Activated T-cell treated with anti-CD3 and anti-CD28 coated beads for 4 hours (primary cell): ENCODE data around the gene LTBP1.

ENCODE experiments used
- DNase-seq: peaks from one replicate; pipeline ENCODE4 v3.0.0-alpha.2; 2020

LTBP1 gene

GRCh38 chr2:33443274-33443829, 496.6 kb downstream of the LTBP1 start:
- DNase-seq = no peak

DNA sequence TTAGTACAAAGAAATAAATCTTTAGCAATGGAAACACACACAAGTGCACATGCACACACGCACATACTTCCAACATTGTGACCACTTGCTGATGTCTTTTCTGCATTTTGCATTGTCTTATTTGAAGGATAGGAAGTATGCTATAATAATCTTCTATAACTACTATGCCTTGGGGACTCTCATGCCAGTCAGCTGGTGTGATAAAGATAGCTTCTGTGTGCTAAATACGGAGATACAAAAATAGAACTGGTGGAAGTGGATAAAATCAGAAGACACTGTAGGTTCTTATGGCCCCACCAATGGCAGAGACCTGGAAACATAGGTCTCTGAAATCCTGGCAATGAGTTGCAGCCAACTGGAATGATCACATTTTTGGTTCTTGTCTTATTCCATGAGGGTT, 498.2 kb downstream of the LTBP1 start:
- DNase-seq = no peak

DNA sequence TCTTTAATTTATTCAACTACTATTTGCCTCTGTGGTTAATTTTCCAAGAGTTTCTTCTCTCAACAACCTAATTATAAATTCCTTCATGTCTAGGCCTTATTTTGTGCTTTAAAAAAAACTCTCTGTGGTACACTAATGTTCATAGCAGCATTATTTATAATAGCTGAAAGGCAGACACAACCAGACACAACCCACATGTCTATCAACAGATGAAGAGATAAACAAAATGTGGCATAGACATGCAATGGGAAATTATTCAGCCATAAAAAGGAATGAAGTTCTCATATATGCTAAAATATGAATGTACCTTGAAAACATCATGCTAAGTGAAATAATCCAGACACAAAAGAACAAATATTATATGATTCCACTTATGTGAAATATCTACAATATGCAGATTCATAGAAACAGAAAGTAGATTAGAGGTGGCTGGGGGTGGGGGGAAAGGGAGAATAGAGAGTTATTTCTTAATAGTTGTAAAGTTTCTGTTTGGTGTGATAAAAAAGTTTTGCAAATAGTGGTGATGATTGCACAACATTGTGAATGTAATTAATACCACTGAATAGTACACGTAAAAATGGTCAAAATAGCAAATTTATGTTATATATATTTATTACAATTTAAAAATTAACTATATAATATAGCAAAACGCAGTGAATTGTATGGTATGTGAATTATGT, 501.6 kb downstream of the LTBP1 start:
- DNase-seq = no peak
